Naive thymus-derived CD8-positive, alpha-beta T cell (primary cell): ENCODE measurements around the gene FRMD3. TPM values are rescaled to one million over a fixed set of nuclear protein-coding genes. Genes with fewer than 3 reads are reported as not detected.

Experiments used
- ATAC-seq, 2 donors: fragments of 150-1000 bp; cut with Tn5 transposase in 1 of 2; sonication (Bioruptor Pico), chemical (Tn5 transposase) in 1 of 2; 1 replicate in 1 of 2; 2 replicates in 1 of 2; pipeline ENCODE4 v1.10.0; 2021; ENCODE audit warnings: mild to moderate bottlenecking in 2 of 2, moderate library complexity in 2 of 2
- POLR2A ChIA-PET: fragments of 350-600 bp; sonication (Branson Sonifier 250); formaldehyde crosslinking; loops from one replicate; lab custom pipeline; 2021; ENCODE audit warnings: antibody characterized with exemption; lab: Charles Lee
- DNase-seq, 10 donors: peaks; one replicate each; pipeline versions ENCODE4 v3.0.0 to v3.0.0-alpha.2; 2020 to 2022
- H3K27ac Mint-ChIP-seq, 10 donors: one replicate each; pipeline ENCODE4 v1.8.0; 2020 to 2022; ENCODE audit warnings: mild to moderate bottlenecking in 10 of 10, mixed read lengths in 10 of 10, moderate library complexity in 4 of 10, inconsistent platforms in 1 of 10
- H3K27me3 Mint-ChIP-seq, 5 donors: one replicate each; pipeline ENCODE4 v1.8.0; 2021 to 2022; ENCODE audit warnings: mixed read lengths in 5 of 5
- H3K36me3 Mint-ChIP-seq, 3 donors: one replicate each; pipeline ENCODE4 v1.8.0; 2020 to 2022; ENCODE audit warnings: mixed read lengths in 3 of 3, mild to moderate bottlenecking in 2 of 3, inconsistent platforms in 1 of 3
- H3K4me1 Mint-ChIP-seq, 4 donors: one replicate each; pipeline ENCODE4 v1.8.0; 2021 to 2022; ENCODE audit warnings: mixed read lengths in 4 of 4
- H3K4me3 Mint-ChIP-seq, 10 donors: one replicate each; pipeline ENCODE4 v1.8.0; 2020 to 2022; ENCODE audit warnings: mild to moderate bottlenecking in 10 of 10, mixed read lengths in 10 of 10, moderate library complexity in 6 of 10, inconsistent platforms in 1 of 10
- H3K9me3 Mint-ChIP-seq, 9 donors: one replicate each; pipeline ENCODE4 v1.8.0; 2020 to 2022; ENCODE audit warnings: mixed read lengths in 9 of 9, mild to moderate bottlenecking in 3 of 9, inconsistent platforms in 1 of 9, moderate library complexity in 1 of 9
- polyA plus RNA-seq, 3 donors: library from polyadenylated mRNA; unstranded; fragments of 300-500 nt; fragmentation: Illumina TruSeq; gene quantifications; one replicate each; pipeline ENCODE4 v1.2.3, GENCODE V29; 2021
- total RNA-seq, 8 experiments: library from RNA in 2 of 8; stranded (reverse) in 2 of 8; gene quantifications; one replicate each; pipeline ENCODE4 v1.2.3 and lab custom pipeline; 2021 to 2026

Gene FRMD3
- under 1 TPM; 0.52 to 0.74 TPM for total RNA-seq
- under 1 TPM in 1 of 3 donors, not detected in 2; 0.08 TPM for polyA plus RNA-seq
- total RNA-seq (lab: John Stamatoyannopoulos, UW) = 0.93 to 2.6 (median 2.4) reads per million in 6 experiments

DNA sequence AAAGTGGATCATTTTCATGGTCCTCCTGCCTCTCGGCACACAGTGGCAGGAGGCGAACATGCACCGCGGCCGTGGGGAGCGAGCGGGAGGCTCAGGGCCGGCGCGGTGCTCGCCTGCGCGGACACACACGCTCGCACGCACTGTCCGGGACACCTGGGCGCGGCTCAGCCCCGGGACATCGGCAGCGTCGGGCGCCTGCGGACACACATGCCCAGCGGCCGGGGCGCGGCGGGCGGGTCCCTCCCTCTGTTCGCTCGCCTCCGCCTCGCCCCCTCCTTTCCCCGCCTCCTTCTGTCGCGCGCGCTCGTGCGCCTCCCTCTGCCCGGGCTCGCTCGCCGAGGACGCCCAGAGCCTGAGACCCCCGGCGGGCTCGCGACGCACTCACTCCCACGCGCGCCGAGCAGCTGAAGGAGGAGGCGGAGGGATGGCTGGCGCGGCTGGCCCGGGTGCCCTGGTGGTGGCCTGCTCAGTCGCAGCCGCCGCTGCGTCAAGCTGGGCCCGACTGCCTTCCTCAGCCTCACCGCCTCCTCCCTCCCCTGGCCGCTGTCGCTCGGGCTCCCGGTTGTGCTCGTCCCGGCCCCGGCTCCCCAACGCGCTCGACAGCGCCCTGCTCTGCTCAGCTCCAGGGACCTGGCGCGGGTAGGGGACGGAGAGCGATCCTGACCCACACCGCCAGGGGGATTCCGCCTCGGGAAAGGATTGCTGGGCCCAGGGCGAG is at the start of gene FRMD3:
FRMD3 (minus strand) TSS at position 230 of the 718 bp plus-strand sequence; CDS start at position 60, 170 bp downstream.
- Mint-ChIP-seq H3K27me3 (peaks cover 23 to 49% (median 38%) of the 10 kb centered on the region in 5 donors), H3K36me3 (peaks cover 2 to 7% (median 5%) of the 10 kb centered on the region in 3 donors), H3K9me3 (peaks cover 0 to 3% (median 0%) of the 10 kb centered on the region in 9 donors), H3K4me3 (peak within 1 kb of the TSS in 6 of 10 donors; percentile 12 to 62 (median 57)), H3K27ac (no peak within 1 kb of the TSS), H3K4me1 (peaks cover 1 to 9% (median 6%) of the 10 kb centered on the region in 4 donors)
- POLR2A ChIA-PET = no interaction called here
- DNase-seq (no peak), ATAC-seq (peak in 1 of 2 donors; percentile 36)

DNA sequence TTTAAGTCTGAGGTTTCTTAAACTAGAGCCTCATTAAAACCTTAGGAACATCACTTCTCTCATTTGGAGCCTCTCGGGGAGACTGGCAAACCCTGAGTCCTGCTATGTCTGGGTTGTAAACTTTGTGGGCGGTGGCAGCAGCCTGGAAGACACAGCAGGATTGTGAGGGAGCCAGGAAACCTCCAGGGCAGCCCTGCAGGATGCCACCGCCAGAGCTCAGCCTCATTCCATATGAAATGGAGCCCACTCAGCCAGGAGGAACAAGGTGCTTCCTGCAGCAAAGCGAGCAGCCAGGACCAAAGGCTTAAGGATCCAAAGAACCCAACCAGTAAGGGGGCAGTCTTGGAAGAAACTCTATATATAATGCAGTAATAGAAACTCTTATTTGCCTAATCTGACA is 46.8 kb upstream of the FRMD3 start:
- no peaks in the 10 kb centered on the region for H3K27me3 Mint-ChIP-seq
- POLR2A ChIA-PET = no interaction called here
- peaks cover 0 to 2% (median 0%) of the 10 kb centered on the region in 9 donors for H3K9me3 Mint-ChIP-seq
- H3K4me1 Mint-ChIP-seq = no peaks in the 10 kb centered on the region
- no peak for ATAC-seq
- no peak overlapping the region for H3K4me3 Mint-ChIP-seq
- H3K36me3 Mint-ChIP-seq = peaks cover 0 to 11% (median 10%) of the 10 kb centered on the region in 3 donors
- no peak overlapping the region for H3K27ac Mint-ChIP-seq
- DNase-seq = no peak

DNA sequence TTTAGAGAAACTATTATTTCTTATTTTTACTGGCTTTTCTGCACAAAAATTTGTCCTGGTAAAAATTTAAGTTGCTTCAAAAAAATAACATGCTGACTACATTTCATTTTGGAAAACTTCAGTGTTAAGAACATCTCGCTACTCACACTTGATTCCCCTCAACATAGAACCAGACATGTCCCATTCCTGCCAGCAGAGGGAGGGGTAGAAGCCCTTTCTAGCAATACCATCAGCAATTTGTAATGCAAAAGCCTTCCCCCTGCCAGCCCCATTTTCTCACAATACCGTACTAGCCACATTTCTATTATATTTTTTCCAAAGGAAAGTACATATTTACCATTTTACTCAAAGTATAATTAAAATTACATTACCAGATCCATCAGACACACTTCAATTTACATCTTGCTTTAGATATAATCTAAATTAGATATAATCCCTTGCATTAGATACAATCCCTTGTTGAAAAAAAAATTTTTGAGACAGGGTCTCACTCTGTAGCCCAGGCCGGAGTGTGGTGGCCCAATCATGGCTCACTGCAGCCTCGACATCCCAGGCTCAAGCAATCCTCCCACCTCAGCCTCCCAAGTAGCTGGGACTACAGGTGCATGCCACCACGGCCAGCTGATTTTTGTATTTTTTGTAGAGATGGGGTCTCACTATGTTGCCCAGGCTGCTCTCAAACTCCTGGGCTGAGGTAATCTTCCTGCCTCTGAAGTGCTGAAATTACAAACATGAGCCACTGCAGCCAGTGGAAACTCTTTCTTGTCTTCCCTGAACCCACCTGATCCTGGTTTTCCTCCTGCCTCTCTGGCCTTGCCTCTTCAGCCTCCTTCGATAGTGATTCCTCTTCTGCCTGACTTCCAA is 45.2 kb upstream of the FRMD3 start:
- DNase-seq (peak in 7 of 10 donors; percentile 9 to 35 (median 24)), ATAC-seq (peak; percentile 49 to 50)
- POLR2A ChIA-PET = no interaction called here
- no peak overlapping the region for H3K4me3 Mint-ChIP-seq
- H3K4me1 Mint-ChIP-seq = no peaks in the 10 kb centered on the region
- no peak overlapping the region for H3K27ac Mint-ChIP-seq
- H3K9me3 Mint-ChIP-seq = peaks cover 0 to 13% (median 4%) of the 10 kb centered on the region in 9 donors
- H3K36me3 Mint-ChIP-seq = peaks cover 13 to 22% (median 15%) of the 10 kb centered on the region in 3 donors
- no peaks in the 10 kb centered on the region for H3K27me3 Mint-ChIP-seq

DNA sequence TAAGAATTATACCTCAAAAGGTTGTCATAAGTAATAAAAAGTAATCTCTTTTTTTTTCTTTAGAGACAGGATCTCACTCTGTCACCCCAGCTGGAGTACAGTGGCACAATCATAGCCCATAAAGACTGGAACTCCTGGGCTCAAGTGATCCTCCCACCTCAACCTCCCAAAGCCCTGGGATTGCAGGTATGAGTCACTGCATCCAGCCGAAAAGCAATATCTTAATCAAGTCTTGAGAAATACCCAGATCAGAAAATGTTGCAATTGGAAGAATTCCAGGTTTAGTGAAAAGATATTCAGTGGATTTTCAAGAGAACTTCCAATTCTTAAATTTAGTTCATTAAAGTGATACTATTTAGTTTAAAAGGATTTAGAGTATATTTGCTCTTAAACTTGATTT is 43.8 kb upstream of the FRMD3 start:
- Mint-ChIP-seq H3K4me1 (no peaks in the 10 kb centered on the region), H3K9me3 (peaks cover 3 to 25% (median 12%) of the 10 kb centered on the region in 9 donors), H3K36me3 (peaks cover 22 to 29% (median 24%) of the 10 kb centered on the region in 3 donors), H3K27me3 (peaks cover 0 to 4% (median 0%) of the 10 kb centered on the region in 5 donors), H3K4me3 (no peak overlapping the region), H3K27ac (peak overlapping the region in 1 of 10 donors; percentile 54)
- no peak for ATAC-seq
- DNase-seq = no peak
- POLR2A ChIA-PET = no interaction called here

DNA sequence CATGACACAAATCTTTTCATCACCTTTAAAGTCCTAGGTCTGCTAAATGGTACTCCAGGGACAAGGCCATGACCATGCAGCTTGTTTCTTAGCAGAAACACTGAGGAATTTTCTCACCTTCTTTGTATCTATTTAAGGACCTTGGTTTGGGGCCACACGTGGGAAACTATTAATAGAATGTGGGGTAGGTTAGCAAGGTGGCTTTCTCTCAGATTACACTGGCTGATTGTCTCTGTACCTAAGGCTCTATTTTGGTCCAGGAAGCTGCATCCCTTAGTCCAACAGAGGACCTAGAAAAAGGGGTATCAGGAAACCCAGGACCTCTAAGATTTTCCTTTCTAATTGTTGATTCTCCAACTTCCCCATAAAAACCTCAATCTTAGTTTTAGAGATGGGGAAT is 36.3 kb upstream of the FRMD3 start:
- Mint-ChIP-seq H3K27me3 (peaks cover 0 to 4% (median 0%) of the 10 kb centered on the region in 5 donors), H3K4me1 (no peaks in the 10 kb centered on the region), H3K9me3 (peaks cover 3 to 23% (median 12%) of the 10 kb centered on the region in 9 donors), H3K27ac (no peak overlapping the region), H3K4me3 (no peak overlapping the region), H3K36me3 (peaks cover 18 to 36% (median 30%) of the 10 kb centered on the region in 3 donors)
- POLR2A ChIA-PET = no interaction called here
- DNase-seq = no peak
- ATAC-seq = no peak

DNA sequence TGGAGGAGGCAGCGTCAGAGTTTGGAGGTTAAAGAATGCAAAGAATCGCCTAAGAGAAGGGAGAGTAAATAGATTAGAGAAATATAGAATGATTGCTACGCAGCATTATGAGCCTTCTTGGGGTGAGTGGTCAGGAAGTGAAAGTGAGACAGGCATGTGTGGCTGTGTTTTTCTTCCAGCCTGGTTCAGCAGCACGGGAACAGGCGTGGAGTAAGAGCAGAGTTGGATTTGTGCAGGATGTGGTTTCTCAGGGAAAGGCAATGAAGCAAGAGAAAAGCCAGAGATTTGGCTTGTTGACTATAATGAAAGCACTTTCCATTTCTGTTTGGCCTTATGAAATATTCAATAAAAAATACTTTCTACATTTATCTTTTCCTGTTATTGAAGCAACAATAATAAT is 34.3 kb upstream of the FRMD3 start:
- Mint-ChIP-seq H3K36me3 (peaks cover 10 to 20% (median 15%) of the 10 kb centered on the region in 3 donors), H3K4me1 (no peaks in the 10 kb centered on the region), H3K27me3 (peaks cover 0 to 2% (median 0%) of the 10 kb centered on the region in 5 donors), H3K27ac (no peak overlapping the region), H3K4me3 (no peak overlapping the region), H3K9me3 (peaks cover 0 to 8% (median 3%) of the 10 kb centered on the region in 9 donors)
- POLR2A ChIA-PET = no interaction called here
- ATAC-seq = no peak
- no peak for DNase-seq

DNA sequence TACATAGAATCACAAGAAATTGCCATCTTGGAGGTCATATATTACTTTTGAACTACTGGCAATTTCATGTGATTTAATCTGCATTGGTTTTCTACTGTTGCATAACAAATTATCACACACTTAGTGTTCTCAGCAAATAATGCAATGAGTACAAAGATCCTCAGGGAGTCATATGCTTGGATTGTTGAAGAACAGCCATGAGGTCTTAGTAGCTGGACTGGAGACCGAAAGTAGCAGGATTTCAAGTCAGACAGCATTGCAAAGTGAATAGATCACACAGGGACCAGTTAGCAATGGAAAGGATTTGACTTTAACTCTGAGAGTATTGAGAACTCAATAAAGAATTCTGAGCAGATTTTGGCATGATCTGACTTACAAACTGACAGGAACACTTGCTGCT is 32.2 kb upstream of the FRMD3 start:
- POLR2A ChIA-PET = no interaction called here
- peaks cover 0 to 6% (median 0%) of the 10 kb centered on the region in 9 donors for H3K9me3 Mint-ChIP-seq
- no peaks in the 10 kb centered on the region for H3K27me3 Mint-ChIP-seq
- ATAC-seq = no peak
- peaks cover 6 to 20% (median 11%) of the 10 kb centered on the region in 3 donors for H3K36me3 Mint-ChIP-seq
- H3K4me1 Mint-ChIP-seq = no peaks in the 10 kb centered on the region
- DNase-seq = no peak
- H3K27ac Mint-ChIP-seq = no peak overlapping the region
- H3K4me3 Mint-ChIP-seq = no peak overlapping the region

DNA sequence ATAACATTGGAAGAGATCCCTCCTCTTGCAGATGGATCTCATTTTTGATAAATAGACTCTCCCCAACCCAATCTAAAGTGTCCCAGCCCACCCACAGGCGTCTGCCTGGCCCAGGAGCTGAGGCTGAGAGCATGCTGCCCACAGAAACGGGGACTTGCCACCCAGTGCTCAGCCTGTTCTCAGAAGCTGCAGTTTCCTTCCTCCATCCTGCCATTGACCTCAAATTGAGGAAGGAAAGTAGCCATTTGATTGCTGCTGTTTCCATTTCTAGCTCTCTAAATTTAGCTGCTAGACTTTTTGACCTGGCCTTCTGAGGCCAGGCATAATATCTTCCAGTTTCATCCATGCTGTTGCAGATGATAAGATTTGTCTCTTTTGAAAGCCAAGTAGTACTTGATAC is 31.1 kb upstream of the FRMD3 start:
- no peak for DNase-seq
- POLR2A ChIA-PET = no interaction called here
- peaks cover 0 to 6% (median 0%) of the 10 kb centered on the region in 9 donors for H3K9me3 Mint-ChIP-seq

DNA sequence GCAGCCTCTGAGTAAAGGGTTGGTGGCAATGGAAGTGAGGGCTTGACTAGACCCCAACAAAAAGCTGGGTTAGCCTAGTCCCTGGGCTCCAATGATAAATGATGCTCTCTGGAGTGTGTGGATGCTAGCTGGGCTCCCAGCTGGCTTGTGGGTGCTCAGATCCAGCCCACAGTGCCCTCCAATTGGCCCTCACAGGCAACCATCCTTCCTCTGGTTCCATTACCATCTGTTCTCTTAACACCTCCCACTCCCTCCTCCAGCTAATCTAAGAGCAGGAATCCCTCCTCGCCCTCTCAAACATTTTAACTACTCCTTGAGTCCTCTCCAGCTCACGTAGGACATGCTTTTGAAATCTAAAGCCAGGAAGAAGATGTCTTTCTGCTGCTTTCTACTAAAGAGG is 25.2 kb upstream of the FRMD3 start:
- no peak overlapping the region for H3K27ac Mint-ChIP-seq
- no peaks in the 10 kb centered on the region for H3K4me1 Mint-ChIP-seq
- peaks cover 0 to 6% (median 0%) of the 10 kb centered on the region in 9 donors for H3K9me3 Mint-ChIP-seq
- H3K27me3 Mint-ChIP-seq = no peaks in the 10 kb centered on the region
- POLR2A ChIA-PET = no interaction called here
- peaks cover 2 to 18% (median 12%) of the 10 kb centered on the region in 3 donors for H3K36me3 Mint-ChIP-seq
- no peak overlapping the region for H3K4me3 Mint-ChIP-seq
- DNase-seq = no peak
- ATAC-seq = no peak

More for the DNA sequence above, 31.1 kb upstream of the FRMD3 start:
- Mint-ChIP-seq H3K36me3 (peaks cover 6 to 16% (median 11%) of the 10 kb centered on the region in 3 donors), H3K4me1 (no peaks in the 10 kb centered on the region), H3K4me3 (no peak overlapping the region), H3K27ac (no peak overlapping the region), H3K27me3 (no peaks in the 10 kb centered on the region)
- ATAC-seq = no peak

DNA sequence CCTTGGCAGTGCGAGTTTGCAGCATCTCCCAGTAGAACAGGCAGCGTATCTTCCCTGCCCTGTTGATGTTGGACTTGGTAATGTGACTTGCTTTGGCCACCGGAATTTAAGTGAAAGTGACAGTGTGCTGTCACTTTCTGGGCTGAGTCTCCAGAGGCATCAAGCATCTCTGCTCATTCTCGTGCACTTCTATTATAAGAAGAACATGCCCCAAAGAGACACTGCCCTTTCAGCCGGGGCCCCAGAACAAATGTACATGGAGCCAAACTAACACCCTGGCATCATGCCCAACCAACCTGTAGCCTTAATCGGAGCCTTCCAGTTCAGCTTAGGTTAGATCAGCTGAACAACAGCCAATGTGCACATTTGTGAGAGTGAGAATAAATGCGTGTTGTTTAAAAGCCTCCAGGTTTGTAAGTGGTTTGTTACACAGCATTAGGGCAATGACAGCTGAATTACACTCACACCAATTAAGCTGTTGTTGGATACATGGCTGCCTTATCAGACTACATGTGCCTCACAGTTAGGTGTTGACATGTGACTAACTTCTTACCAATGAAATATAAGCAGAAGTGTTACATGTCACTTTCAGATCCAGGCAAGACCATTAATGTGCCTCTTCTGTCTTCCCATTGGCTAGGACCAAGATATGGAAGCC is 22.1 kb upstream of the FRMD3 start:
- ATAC-seq (no peak), DNase-seq (no peak)
- no peak overlapping the region for H3K27ac Mint-ChIP-seq
- POLR2A ChIA-PET = no interaction called here
- H3K9me3 Mint-ChIP-seq = peaks cover 0 to 7% (median 0%) of the 10 kb centered on the region in 9 donors
- H3K4me1 Mint-ChIP-seq = no peaks in the 10 kb centered on the region
- peaks cover 6 to 19% (median 15%) of the 10 kb centered on the region in 3 donors for H3K36me3 Mint-ChIP-seq
- H3K27me3 Mint-ChIP-seq = no peaks in the 10 kb centered on the region
- no peak overlapping the region for H3K4me3 Mint-ChIP-seq

DNA sequence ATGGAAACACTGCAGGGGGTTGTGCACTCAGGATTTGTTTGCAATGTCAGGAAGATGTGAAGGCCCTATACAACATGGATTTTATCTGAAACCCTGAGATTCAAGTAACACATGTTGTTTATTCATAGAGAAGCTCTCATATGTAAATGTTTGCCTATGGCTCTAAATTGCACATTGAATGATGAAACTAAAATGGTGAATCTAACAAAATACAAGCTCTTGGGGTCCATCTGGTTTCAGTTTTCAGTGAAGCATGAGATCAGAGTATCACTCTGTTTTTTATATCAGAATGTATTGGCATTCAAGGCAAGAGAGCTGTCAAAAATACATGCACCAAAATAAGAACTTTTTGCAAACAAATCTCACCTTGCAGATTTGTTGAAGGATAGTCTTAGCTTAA is 19.6 kb upstream of the FRMD3 start:
- ATAC-seq (no peak), DNase-seq (no peak)
- H3K27ac Mint-ChIP-seq = no peak overlapping the region
- H3K36me3 Mint-ChIP-seq = peaks cover 13 to 36% (median 30%) of the 10 kb centered on the region in 3 donors
- peaks cover 0 to 6% (median 0%) of the 10 kb centered on the region in 5 donors for H3K27me3 Mint-ChIP-seq
- no peaks in the 10 kb centered on the region for H3K4me1 Mint-ChIP-seq
- no peak overlapping the region for H3K4me3 Mint-ChIP-seq
- H3K9me3 Mint-ChIP-seq = peaks cover 7 to 25% (median 16%) of the 10 kb centered on the region in 9 donors
- POLR2A ChIA-PET = no interaction called here

DNA sequence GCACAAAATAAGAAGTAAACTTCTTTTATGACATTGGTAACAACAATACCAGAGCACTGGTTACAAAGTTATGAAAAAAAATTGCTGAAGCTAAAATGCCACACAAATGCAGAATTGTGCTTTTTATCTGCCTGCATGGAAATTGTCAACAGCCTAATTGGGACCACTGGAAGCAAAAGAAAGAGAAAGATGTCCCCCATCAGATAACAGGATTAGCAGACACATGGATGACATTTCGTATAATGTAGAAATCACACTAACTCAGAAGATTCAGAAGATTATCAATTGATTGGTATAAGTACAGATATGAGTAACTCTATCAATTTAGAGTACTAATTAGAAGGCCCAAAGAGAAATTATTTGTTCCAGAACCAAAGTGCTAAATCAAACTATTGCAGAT is 19.1 kb upstream of the FRMD3 start:
- Mint-ChIP-seq H3K36me3 (peaks cover 13 to 36% (median 31%) of the 10 kb centered on the region in 3 donors), H3K27ac (no peak overlapping the region), H3K4me3 (no peak overlapping the region), H3K4me1 (no peaks in the 10 kb centered on the region), H3K27me3 (peaks cover 0 to 6% (median 0%) of the 10 kb centered on the region in 5 donors), H3K9me3 (peaks cover 7 to 30% (median 19%) of the 10 kb centered on the region in 9 donors)
- POLR2A ChIA-PET = no interaction called here
- no peak for DNase-seq
- no peak for ATAC-seq
